OCI-LY1 (cell line): ENCODE data around the gene IFITM10.

Experiments
- H2AFZ ChIP-seq: fragments of 200-600 bp; sonication (generic), shearing (Covaris generic); 2 replicates; pipeline ENCODE4 v1.6.0; 2014; ENCODE audit warnings: antibody characterized with exemption, mild to moderate bottlenecking, low read length
- H3F3A ChIP-seq: fragments of 200-600 bp; sonication (generic), shearing (Covaris generic); 2 replicates; pipeline ENCODE4 v1.6.0; 2014; ENCODE audit warnings: mild to moderate bottlenecking, antibody characterized with exemption, low read length, moderate library complexity; ENCODE audit not compliant: insufficient read depth
- H3K27ac ChIP-seq: fragments of 200-600 bp; sonication (generic); 2 replicates; pipeline ENCODE4 v1.5.1; 2014; ENCODE audit warnings: low read length, mixed run types, mild to moderate bottlenecking, low read depth; ENCODE audit not compliant: poor library complexity, severe bottlenecking
- H3K27me3 ChIP-seq: fragments of 200-600 bp; sonication (generic); 2 replicates; pipeline ENCODE4 v1.6.0; 2014; ENCODE audit warnings: antibody characterized with exemption, mild to moderate bottlenecking, low read length, moderate library complexity; ENCODE audit not compliant: insufficient read depth
- H3K36me3 ChIP-seq: fragments of 200-600 bp; sonication (generic); 2 replicates; pipeline ENCODE4 v1.6.1; 2014; ENCODE audit warnings: mild to moderate bottlenecking, antibody characterized with exemption, low read length, moderate library complexity, mixed read lengths; ENCODE audit not compliant: insufficient read depth
- H3K4me1 ChIP-seq: fragments of 200-600 bp; sonication (generic); 2 replicates; pipeline ENCODE4 v1.5.1; 2014; ENCODE audit warnings: mild to moderate bottlenecking, low read length, moderate library complexity; ENCODE audit not compliant: insufficient read depth, severe bottlenecking
- H3K4me2 ChIP-seq: fragments of 200-600 bp; sonication (generic), shearing (Covaris generic); 2 replicates; pipeline ENCODE4 v1.6.1; 2014; ENCODE audit warnings: low read length
- H3K4me3 ChIP-seq: fragments of 200-600 bp; sonication (generic); 2 replicates; pipeline ENCODE4 v1.5.1; 2014; ENCODE audit warnings: low read length, low read depth, mild to moderate bottlenecking, mixed read lengths; ENCODE audit not compliant: poor library complexity, severe bottlenecking
- H3K79me2 ChIP-seq: fragments of 200-600 bp; shearing (Covaris generic); 2 replicates; pipeline ENCODE4 v1.6.1; 2016; ENCODE audit warnings: mixed run types, low read length, mixed read lengths; ENCODE audit not compliant: insufficient read depth
- H3K9ac ChIP-seq: fragments of 200-600 bp; sonication (generic), shearing (Covaris generic); 2 replicates; pipeline ENCODE4 v1.6.1; 2014; ENCODE audit warnings: mild to moderate bottlenecking, low read length, mixed read lengths
- H3K9me2 ChIP-seq: fragments of 200-600 bp; sonication (generic), shearing (Covaris generic); 2 replicates; pipeline ENCODE4 v1.6.1; 2014; ENCODE audit warnings: low read depth, mild to moderate bottlenecking, low read length, mixed read lengths
- H3K9me3 ChIP-seq: fragments of 200-600 bp; shearing (Covaris generic); 2 replicates; pipeline ENCODE4 v1.6.1; 2014; ENCODE audit warnings: low read length, mixed read lengths
- H4K20me1 ChIP-seq: fragments of 200-600 bp; sonication (generic), shearing (Covaris generic); 2 replicates; pipeline ENCODE4 v1.6.0; 2016; ENCODE audit warnings: mild to moderate bottlenecking, low read length; ENCODE audit not compliant: insufficient read depth
- EZH2 ChIP-seq: fragments of 200-600 bp; sonication (generic), shearing (Covaris generic); IDR thresholded peaks from 2 replicates; pipeline ENCODE4 v1.8.0; 2017; ENCODE audit warnings: borderline replicate concordance, mixed run types, mild to moderate bottlenecking, antibody characterized with exemption, low read length, moderate library complexity, mixed read lengths
- TF ChIP-seq, protein P1 (sequence below): fragments of 200-600 bp; sonication (generic), shearing (Covaris generic); IDR thresholded peaks from 2 replicates; pipeline ENCODE4 v1.5.1; 2017; ENCODE audit warnings: mild to moderate bottlenecking, antibody characterized with exemption, low read length, moderate library complexity, mixed read lengths

The IFITM10 gene

GRCh38 chr11:1733009-1733715 lies 17.2 kb downstream of the IFITM10 start:
- Histone ChIP-seq H3K27ac (no peak overlapping the region), H3K79me2 (no peaks in the 10 kb centered on the region), H3K9ac (no peak overlapping the region), H3K36me3 (no peaks in the 10 kb centered on the region; the same call in 1 of the 2 replicates), H3K27me3 (no peaks in the 10 kb centered on the region; the same call in 1 of the 2 replicates), H4K20me1 (no peaks in the 10 kb centered on the region), H3K4me2 (no peak overlapping the region), H3F3A (no peaks in the 10 kb centered on the region), H2AFZ (no peak overlapping the region), H3K9me2 (no peaks in the 10 kb centered on the region), H3K9me3 (0 out of 2 replicates have a peak, but pooled peaks cover 3% of the 10 kb centered on the region), H3K4me3 (no peak overlapping the region), H3K4me1 (no peaks in the 10 kb centered on the region)
- no peak for TF ChIP-seq EZH2
- TF ChIP-seq, protein P1, sequence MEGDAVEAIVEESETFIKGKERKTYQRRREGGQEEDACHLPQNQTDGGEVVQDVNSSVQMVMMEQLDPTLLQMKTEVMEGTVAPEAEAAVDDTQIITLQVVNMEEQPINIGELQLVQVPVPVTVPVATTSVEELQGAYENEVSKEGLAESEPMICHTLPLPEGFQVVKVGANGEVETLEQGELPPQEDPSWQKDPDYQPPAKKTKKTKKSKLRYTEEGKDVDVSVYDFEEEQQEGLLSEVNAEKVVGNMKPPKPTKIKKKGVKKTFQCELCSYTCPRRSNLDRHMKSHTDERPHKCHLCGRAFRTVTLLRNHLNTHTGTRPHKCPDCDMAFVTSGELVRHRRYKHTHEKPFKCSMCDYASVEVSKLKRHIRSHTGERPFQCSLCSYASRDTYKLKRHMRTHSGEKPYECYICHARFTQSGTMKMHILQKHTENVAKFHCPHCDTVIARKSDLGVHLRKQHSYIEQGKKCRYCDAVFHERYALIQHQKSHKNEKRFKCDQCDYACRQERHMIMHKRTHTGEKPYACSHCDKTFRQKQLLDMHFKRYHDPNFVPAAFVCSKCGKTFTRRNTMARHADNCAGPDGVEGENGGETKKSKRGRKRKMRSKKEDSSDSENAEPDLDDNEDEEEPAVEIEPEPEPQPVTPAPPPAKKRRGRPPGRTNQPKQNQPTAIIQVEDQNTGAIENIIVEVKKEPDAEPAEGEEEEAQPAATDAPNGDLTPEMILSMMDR, result no peak

DNA sequence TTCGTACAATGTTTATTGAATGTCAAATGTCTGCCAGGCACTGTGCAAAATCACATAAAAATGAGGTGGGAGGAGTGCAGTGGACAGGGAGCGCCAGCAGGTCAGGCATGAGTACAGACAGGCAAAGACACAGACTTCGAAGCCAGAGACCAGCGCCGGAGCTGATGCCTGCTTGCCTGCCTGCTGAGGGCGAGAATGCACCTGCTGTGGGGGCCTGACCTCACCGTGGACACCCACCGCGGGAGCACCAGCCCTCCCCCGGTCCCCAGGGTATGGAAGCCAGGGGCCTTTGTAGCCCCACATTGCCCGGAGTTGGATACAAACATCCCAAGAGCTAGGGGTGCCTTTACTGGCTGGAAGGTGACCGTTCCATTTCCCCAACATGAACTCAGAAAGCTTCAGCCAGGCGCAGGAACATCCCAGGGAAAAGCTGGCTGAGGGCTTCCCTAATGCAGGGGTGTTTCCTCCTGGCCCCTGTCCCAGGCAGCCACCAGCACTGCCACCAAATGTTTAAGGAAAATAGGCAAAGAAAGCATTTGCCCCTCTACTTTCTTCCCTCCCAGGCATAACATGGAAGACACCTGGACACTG lies 17.9 kb downstream of the IFITM10 start:
- Histone ChIP-seq H3K4me2 (no peak overlapping the region), H3K36me3 (no peaks in the 10 kb centered on the region; the same call in 1 of the 2 replicates), H3F3A (no peaks in the 10 kb centered on the region), H3K9me2 (no peaks in the 10 kb centered on the region), H3K4me1 (no peaks in the 10 kb centered on the region), H3K79me2 (no peaks in the 10 kb centered on the region), H3K9ac (no peak overlapping the region), H3K27ac (no peak overlapping the region), H3K27me3 (no peaks in the 10 kb centered on the region; the same call in 1 of the 2 replicates), H4K20me1 (no peaks in the 10 kb centered on the region), H3K9me3 (0 out of 2 replicates have a peak, but pooled peaks cover 3% of the 10 kb centered on the region), H3K4me3 (no peak overlapping the region), H2AFZ (no peak overlapping the region)
- no peak for TF ChIP-seq EZH2
- TF ChIP-seq, protein P1, result no peak

DNA sequence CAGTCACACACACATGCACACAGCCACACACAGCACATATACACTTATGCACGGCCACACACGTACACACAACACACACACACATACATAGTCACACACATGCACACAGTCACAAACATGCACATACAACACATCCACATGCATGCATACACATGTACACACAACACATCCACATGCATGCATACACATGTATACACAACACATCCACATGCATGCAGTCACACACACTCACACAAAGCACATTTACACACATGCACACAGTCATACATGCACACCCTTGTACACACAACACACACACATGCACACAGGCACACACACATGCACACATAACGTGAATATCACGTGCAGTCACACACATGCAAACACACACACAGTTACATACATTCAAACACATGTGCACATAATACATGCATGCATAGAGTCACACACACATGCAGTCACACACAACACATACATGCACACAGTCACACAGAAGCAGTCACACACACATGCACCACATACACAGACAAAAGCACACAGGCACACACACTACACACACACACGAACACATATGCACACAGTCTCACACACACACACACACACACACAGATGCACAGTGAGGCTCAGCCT lies 18.8 kb downstream of the IFITM10 start:
- H3K79me2 ChIP-seq, result no peaks in the 10 kb centered on the region

More for the DNA sequence above, 18.8 kb downstream of the IFITM10 start:
- Histone ChIP-seq H4K20me1 (no peaks in the 10 kb centered on the region), H3K4me2 (no peak overlapping the region), H3K27me3 (no peaks in the 10 kb centered on the region; the same call in 1 of the 2 replicates), H3K36me3 (no peaks in the 10 kb centered on the region; the same call in 1 of the 2 replicates), H3K9me3 (no peaks in the 10 kb centered on the region), H3F3A (no peaks in the 10 kb centered on the region), H3K9ac (no peak overlapping the region), H3K27ac (no peak overlapping the region), H3K9me2 (no peaks in the 10 kb centered on the region), H2AFZ (no peak overlapping the region), H3K4me1 (no peaks in the 10 kb centered on the region), H3K4me3 (no peak overlapping the region)
- TF ChIP-seq EZH2, result no peak
- TF ChIP-seq, protein P1, result no peak
